ENCODE results near the gene GAS6. TPM values are rescaled to one million over a fixed set of nuclear protein-coding genes. Genes with fewer than 3 reads are reported as not detected.

The GAS6 gene
- total and polyA plus RNA-seq, 12 donors = 7.1 to 109 (median 82.9) TPM

DNA sequence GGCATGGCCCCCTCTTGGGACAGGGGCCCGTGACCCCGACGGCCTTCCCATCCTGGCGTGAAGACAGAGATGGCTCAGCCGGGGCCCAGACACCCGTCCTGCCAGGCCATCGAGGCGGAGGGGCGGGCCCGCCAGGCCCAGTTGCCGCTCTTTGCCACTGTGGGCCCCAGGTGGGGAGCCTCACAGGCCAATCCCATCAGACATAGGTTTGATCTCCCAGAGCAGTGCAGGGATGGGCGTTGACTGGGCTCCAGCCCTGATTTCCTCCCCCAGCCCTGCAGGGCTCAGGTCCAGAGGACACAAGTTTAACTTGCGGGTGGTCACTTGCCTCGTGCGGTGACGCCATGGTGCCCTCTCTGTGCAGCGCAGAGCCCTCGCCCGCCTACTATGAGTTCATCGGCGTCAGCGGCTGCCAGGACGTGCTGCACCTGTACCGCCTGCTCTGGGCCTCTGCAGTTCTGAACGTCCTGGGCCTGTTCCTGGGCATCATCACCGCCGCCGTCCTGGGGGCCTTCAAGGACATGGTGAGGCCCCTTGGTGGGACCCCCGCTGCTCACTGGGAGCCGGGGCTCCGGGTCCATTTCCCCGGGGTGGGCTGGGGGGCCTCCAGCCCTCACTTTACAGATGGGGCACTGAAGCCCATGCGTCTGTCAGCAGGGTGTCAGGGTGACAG lies 62.5 kb downstream of the GAS6 start:
- no peaks in the 10 kb centered on the region for H3K36me3 ChIP-seq (replicated peaks in 1 of 2)
- H3K9me3 ChIP-seq (replicated peaks in 1 of 3) = no peaks in the 10 kb centered on the region
- no peak overlapping the region for H3K4me3 ChIP-seq
- 84 to 96% (median 86%) methylated on average over 15 to 33 of the region's 33 CpGs for WGBS, 4 donors
- no peaks in the 10 kb centered on the region for H3K4me1 ChIP-seq (replicated peaks in 1 of 2)
- H3K27ac ChIP-seq = no peak overlapping the region
- intact Hi-C loops (cut with DNase I) = no loop called here
- DNase-seq = no peak
- H3K27me3 ChIP-seq = no peaks in the 10 kb centered on the region
- TF ChIP-seq, protein P1, sequence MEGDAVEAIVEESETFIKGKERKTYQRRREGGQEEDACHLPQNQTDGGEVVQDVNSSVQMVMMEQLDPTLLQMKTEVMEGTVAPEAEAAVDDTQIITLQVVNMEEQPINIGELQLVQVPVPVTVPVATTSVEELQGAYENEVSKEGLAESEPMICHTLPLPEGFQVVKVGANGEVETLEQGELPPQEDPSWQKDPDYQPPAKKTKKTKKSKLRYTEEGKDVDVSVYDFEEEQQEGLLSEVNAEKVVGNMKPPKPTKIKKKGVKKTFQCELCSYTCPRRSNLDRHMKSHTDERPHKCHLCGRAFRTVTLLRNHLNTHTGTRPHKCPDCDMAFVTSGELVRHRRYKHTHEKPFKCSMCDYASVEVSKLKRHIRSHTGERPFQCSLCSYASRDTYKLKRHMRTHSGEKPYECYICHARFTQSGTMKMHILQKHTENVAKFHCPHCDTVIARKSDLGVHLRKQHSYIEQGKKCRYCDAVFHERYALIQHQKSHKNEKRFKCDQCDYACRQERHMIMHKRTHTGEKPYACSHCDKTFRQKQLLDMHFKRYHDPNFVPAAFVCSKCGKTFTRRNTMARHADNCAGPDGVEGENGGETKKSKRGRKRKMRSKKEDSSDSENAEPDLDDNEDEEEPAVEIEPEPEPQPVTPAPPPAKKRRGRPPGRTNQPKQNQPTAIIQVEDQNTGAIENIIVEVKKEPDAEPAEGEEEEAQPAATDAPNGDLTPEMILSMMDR (IDR thresholded peaks at IDR 0.05) = no peak
- TF ChIP-seq POLR2A (IDR thresholded peaks at IDR 0.05) = no peak

DNA sequence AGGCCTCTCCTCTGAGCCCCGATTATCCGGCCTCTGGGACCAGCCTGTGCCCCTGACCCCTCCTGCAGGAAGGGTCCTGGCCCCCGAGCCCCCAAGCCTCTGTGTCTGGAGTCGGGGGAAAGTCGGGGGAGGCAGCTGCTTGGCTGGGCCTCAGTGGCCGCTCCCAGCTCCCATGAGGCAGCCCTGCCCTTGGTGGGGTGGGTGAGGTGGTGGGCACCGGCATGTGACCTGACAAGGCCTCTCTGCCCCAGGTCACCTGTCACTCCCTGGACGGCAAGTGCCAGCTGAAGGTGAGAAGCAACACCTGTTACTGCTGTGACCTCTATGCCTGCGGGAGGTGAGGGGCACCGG lies 63.3 kb downstream of the GAS6 start:
- no peak overlapping the region for H3K27ac ChIP-seq
- no peak overlapping the region for H3K4me3 ChIP-seq
- 76 to 82% (median 79%) methylated on average over 6 to 10 of the region's 10 CpGs; no CpG with 5 or more reads in 1 of the 4 donors for WGBS, 4 donors
- no peak for TF ChIP-seq POLR2A (IDR thresholded peaks at IDR 0.05)
- TF ChIP-seq, protein P1 (IDR thresholded peaks at IDR 0.05) = no peak
- H3K9me3 ChIP-seq (replicated peaks in 1 of 3) = no peaks in the 10 kb centered on the region
- H3K36me3 ChIP-seq (replicated peaks in 1 of 2) = no peaks in the 10 kb centered on the region
- H3K4me1 ChIP-seq (replicated peaks in 1 of 2) = no peaks in the 10 kb centered on the region
- intact Hi-C loops (cut with DNase I) = no loop called here
- no peak for DNase-seq
- no peaks in the 10 kb centered on the region for H3K27me3 ChIP-seq

DNA sequence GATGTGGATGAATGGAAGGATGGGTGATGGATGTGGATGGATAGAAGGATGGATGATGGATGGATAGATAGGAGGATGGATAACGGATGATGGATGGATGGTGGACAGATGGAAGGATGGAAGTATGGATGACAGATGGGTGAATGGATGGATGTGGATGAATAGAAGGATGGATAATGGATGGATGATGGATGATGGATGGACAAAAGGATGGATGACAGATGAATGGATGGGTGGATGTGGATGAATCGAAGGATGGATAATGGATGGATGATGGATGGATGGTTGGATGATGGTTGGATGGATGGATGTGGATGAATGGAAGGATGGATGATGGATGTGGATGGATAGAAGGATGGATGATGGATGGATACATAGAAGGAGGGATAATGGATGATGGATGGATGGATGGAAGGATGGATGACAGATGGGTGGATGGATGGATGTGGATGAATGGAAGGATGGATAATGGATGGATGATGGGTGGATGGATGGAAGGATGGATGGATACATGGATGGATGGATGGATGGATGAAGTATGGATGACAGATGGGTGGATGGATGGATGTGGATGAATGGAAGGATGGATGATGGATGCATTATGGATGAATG lies 65.6 kb downstream of the GAS6 start:
- Histone ChIP-seq H3K27me3 (no peaks in the 10 kb centered on the region), H3K9me3 (replicated peaks in 1 of 3) (no peaks in the 10 kb centered on the region), H3K27ac (no peak overlapping the region), H3K36me3 (replicated peaks in 1 of 2) (no peaks in the 10 kb centered on the region), H3K4me3 (no peak overlapping the region), H3K4me1 (replicated peaks in 1 of 2) (no peaks in the 10 kb centered on the region)
- TF ChIP-seq POLR2A (IDR thresholded peaks at IDR 0.05) = no peak
- TF ChIP-seq, protein P1 (IDR thresholded peaks at IDR 0.05) = no peak
- no peak for DNase-seq
- intact Hi-C loops (cut with DNase I) = no loop called here
- WGBS, 4 donors = 66 to 80% (median 74%) methylated on average over 2 of the region's 2 CpGs

DNA sequence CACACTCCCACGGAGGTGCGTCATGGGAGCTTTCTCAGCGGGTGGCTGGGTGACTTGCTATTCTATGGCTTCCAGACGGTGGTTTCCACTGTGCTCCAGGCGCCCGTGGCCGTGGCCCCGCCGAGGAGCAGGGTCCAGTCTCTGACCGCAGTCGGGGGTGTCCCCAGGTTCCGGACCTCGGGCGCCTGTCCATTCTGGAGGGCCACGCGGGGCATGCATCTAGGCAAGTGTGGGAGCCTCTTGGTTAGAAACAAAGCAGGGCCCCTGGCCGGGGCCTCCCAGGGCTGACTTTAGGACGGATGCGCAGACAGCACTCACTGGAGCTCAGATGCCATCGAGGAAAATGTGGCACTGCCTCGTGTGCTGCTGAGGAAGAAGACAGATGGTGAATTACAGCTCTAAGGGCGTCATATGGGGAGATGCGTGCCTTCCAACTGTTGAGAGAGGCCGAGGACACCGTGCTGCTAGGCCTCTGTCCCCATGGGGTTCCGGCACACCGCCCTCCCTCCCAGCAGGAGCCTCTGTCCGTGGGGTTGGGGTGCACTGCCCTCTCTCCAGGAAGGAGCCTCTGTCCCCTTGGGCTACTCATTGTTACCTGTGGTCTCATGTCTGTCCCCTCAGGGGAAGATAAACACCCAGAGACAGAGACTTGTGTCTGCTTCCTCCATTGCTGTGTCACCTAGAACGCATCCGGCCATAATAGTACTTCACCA lies 66.8 kb downstream of the GAS6 start:
- no peaks in the 10 kb centered on the region for H3K36me3 ChIP-seq (replicated peaks in 1 of 2)
- no peak for DNase-seq

More for the DNA sequence above, 66.8 kb downstream of the GAS6 start:
- Histone ChIP-seq H3K9me3 (replicated peaks in 1 of 3) (no peaks in the 10 kb centered on the region), H3K27me3 (no peaks in the 10 kb centered on the region), H3K27ac (no peak overlapping the region), H3K4me1 (replicated peaks in 1 of 2) (no peaks in the 10 kb centered on the region), H3K4me3 (no peak overlapping the region)
- TF ChIP-seq POLR2A (IDR thresholded peaks at IDR 0.05) = no peak
- TF ChIP-seq, protein P1 (IDR thresholded peaks at IDR 0.05) = no peak
- 87 to 93% (median 91%) methylated on average over 16 to 30 of the region's 30 CpGs for WGBS, 4 donors
- intact Hi-C loops (cut with DNase I) = no loop called here

All from adrenal gland (tissue), 12 donors.